Measurements from ENCODE around the gene S100A4. TPM values are rescaled to one million over a fixed set of nuclear protein-coding genes. Genes with fewer than 3 reads are reported as not detected.

The S100A4 gene
- total and polyA plus RNA-seq, 7 donors, result 27.0 to 155 (median 54.7) TPM

DNA sequence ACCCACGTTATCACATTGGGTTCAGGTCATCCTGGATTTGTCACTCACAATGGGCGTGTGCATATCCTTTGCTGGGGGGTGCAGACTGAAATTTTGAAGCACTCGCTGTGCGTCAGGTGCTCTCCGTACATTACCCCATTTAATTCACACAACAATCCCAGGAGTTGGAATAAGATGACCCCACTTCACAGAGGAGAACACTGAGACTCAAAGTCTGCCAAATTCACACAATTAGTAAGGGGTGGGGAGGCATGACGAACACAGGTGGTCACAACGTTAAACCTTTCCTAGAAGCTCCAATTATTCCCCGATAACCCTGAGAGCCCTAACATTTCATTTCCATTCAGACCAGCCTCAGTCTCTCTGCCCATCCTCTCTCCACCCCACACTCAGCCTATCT is 23.9 kb upstream of the S100A4 start:
- H3K4me1 ChIP-seq, result peaks cover 46% of the 10 kb centered on the region
- no peaks in the 10 kb centered on the region for H3K36me3 ChIP-seq (ENCODE audit: insufficient read depth in 1 of 2, low read depth in 1 of 2)
- H3K27ac ChIP-seq, result no peak overlapping the region
- no peaks in the 10 kb centered on the region for H3K9me3 ChIP-seq
- ATAC-seq (no peak), DNase-seq (no peak)
- intact Hi-C loops (cut with DNase I), result loop anchor here (2.0 to 5.0 kb wide), 2 partner anchors 37 to 217 kb away; no protein-coding TSS in a partner anchor
- H3K27me3 ChIP-seq (ENCODE audit: insufficient read depth in 3 of 3, low read length in 2 of 3), result no peaks in the 10 kb centered on the region
- TF ChIP-seq CTCF (IDR thresholded peaks at IDR 0.05), result no peak
- no peak overlapping the region for H3K4me3 ChIP-seq
- 83 to 87% (median 84%) methylated on average over 8 of the region's 8 CpGs for WGBS, 3 donors

- H3K4me3 ChIP-seq, result peak overlapping the region; percentile 52
- peak overlapping the region; percentile 65 for H3K27ac ChIP-seq
- TF ChIP-seq CTCF (IDR thresholded peaks at IDR 0.05), result peak; percentile 99
- H3K9me3 ChIP-seq, result no peaks in the 10 kb centered on the region
- no peaks in the 10 kb centered on the region for H3K36me3 ChIP-seq (ENCODE audit: insufficient read depth in 1 of 2, low read depth in 1 of 2)
- intact Hi-C loops (cut with DNase I), result loop anchor here (1.0 to 5.0 kb wide), 4 partner anchors 35 to 216 kb away; no protein-coding TSS in a partner anchor
- 6 to 15% (median 8%) methylated on average over 25 of the region's 25 CpGs for WGBS, 3 donors
- peak; percentile 35 to 55 (median 44) for ATAC-seq
- peak; percentile 91 to 95 for DNase-seq
- H3K27me3 ChIP-seq (ENCODE audit: insufficient read depth in 3 of 3, low read length in 2 of 3), result no peaks in the 10 kb centered on the region
- peaks cover 46% of the 10 kb centered on the region for H3K4me1 ChIP-seq
Observed at GRCh38 chr1:153568367-153569099, 22.9 kb upstream of the S100A4 start.

GRCh38 chr1:153567621-153568366 is 22.2 kb upstream of the S100A4 start:
- peaks cover 43% of the 10 kb centered on the region for H3K4me1 ChIP-seq
- no peaks in the 10 kb centered on the region for H3K27me3 ChIP-seq (ENCODE audit: insufficient read depth in 3 of 3, low read length in 2 of 3)
- intact Hi-C loops (cut with DNase I), result loop anchor here (1.0 to 5.0 kb wide), 5 partner anchors 34 to 215 kb away; no protein-coding TSS in a partner anchor
- WGBS, 3 donors, result 64 to 78% (median 68%) methylated on average over 22 of the region's 22 CpGs
- no peak for ATAC-seq
- peak overlapping the region; percentile 52 for H3K4me3 ChIP-seq
- no peaks in the 10 kb centered on the region for H3K9me3 ChIP-seq
- H3K27ac ChIP-seq, result peak overlapping the region; percentile 65
- no peaks in the 10 kb centered on the region for H3K36me3 ChIP-seq (ENCODE audit: insufficient read depth in 1 of 2, low read depth in 1 of 2)
- no peak for DNase-seq
- TF ChIP-seq CTCF (IDR thresholded peaks at IDR 0.05), result no peak

DNA sequence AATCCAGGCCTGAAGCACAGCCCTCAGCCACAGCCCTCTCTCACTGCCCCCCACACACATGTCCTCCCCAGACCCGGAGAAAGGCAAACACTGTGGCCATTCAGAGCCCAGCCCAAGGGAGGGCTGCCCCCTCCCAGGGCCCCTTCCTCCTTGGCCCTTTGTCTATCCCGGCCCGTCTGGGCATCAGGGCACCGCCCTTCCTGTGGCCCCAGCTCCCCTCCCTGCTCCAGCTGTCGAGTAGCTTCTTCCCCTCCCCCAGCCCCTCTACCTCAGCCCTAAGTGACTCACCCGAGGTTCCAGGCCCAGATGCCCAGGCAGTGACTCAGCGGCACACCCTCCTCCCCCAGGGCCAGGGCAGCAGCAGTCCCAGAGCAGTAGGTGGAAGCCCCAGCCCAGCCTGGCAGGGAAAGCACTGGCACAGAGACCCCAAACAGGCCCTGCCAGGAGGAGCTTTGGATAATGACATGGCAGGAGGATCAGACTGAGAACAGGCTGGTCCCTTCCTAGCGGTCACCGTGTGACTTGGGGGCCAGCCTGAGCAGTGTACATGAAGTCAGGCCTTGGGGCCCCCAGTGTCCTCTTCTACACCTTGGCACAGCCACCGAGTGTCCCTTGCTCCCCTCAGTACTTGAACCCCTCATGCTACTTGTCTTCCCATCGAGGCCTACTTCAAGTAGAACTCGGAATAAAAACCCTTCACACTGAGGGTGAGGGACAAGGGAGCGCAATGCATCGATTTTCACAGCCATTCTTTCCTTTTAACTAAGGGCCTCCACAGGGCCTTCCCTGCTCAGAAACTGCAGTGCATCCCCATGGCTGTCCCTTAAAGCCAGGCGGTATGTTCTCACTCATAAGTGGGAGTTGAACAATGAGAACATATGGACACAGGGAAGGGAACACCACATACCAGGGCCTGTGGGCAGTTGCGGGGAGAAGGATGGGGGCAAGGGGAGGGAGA is 21.1 kb upstream of the S100A4 start:
- Histone ChIP-seq H3K4me3 (no peak overlapping the region), H3K4me1 (peaks cover 32% of the 10 kb centered on the region), H3K27ac (peak overlapping the region; percentile 88), H3K27me3 (ENCODE audit: insufficient read depth in 3 of 3, low read length in 2 of 3) (no peaks in the 10 kb centered on the region), H3K9me3 (no peaks in the 10 kb centered on the region), H3K36me3 (ENCODE audit: insufficient read depth in 1 of 2, low read depth in 1 of 2) (no peaks in the 10 kb centered on the region)
- intact Hi-C loops (cut with DNase I), result loop anchor here (2.0 to 5.0 kb wide), 2 partner anchors 56 to 214 kb away; no protein-coding TSS in a partner anchor
- ATAC-seq (peak; percentile 93 to 95 (median 94)), DNase-seq (peak; percentile 96 to 98)
- no peak for TF ChIP-seq CTCF (IDR thresholded peaks at IDR 0.05)
- WGBS, 3 donors, result 29 to 32% (median 30%) methylated on average over 16 of the region's 16 CpGs
